Common myeloid progenitor, CD34-positive (primary cell): ENCODE data around the gene LNX1. TPM values are rescaled to one million over a fixed set of nuclear protein-coding genes. Genes with fewer than 3 reads are reported as not detected.

Experiments used
- CTCF ChIA-PET: fragments of 350-600 bp; sonication (Branson Sonifier 250); formaldehyde crosslinking; loops from one replicate; lab custom pipeline; 2021; ENCODE audit warnings: antibody characterized with exemption; lab: Charles Lee
- POLR2A ChIA-PET: fragments of 350-600 bp; sonication (Branson Sonifier 250); formaldehyde crosslinking; loops from one replicate; lab custom pipeline; 2021; ENCODE audit warnings: antibody characterized with exemption; lab: Charles Lee
- DNase-seq, 3 donors: peaks; one replicate each; pipeline versions ENCODE4 v3.0.0 to v3.0.0-alpha.2; 2013
- H3K27ac ChIP-seq, 2 experiments: 1 replicate in 1 of 2; 2 replicates in 1 of 2; pipeline ENCODE4 v1.7.0; 2013; ENCODE audit warnings: inconsistent platforms in 2 of 2, low read length in 2 of 2, mild to moderate bottlenecking in 2 of 2, low read depth in 1 of 2, moderate library complexity in 1 of 2; ENCODE audit not compliant: severe bottlenecking in 2 of 2, insufficient read depth in 1 of 2, poor library complexity in 1 of 2
- H3K27me3 ChIP-seq, 5 experiments: replicated peaks in 2 of 5; 1 replicate in 3 of 5; 2 replicates in 2 of 5; pipeline versions ENCODE4 v1.6.1 to v1.7.0; 2013; ENCODE audit warnings: low read length in 4 of 5, mild to moderate bottlenecking in 2 of 5, moderate library complexity in 2 of 5, inconsistent platforms in 1 of 5; ENCODE audit not compliant: insufficient read depth in 5 of 5, control insufficient read depth in 4 of 5
- H3K36me3 ChIP-seq, 4 experiments: 1 replicate in 2 of 4; 2 replicates in 2 of 4; pipeline versions ENCODE4 v1.6.1 to v1.7.0; 2013; ENCODE audit warnings: low read length in 3 of 4, control low read depth in 1 of 4, mild to moderate bottlenecking in 1 of 4; ENCODE audit not compliant: control insufficient read depth in 4 of 4, insufficient read depth in 4 of 4
- H3K4me1 ChIP-seq, 4 experiments: 1 replicate in 3 of 4; 2 replicates in 1 of 4; pipeline versions ENCODE4 v1.6.1 to v1.7.1; 2013; ENCODE audit warnings: low read length in 3 of 4, mild to moderate bottlenecking in 3 of 4, control low read depth in 1 of 4, inconsistent platforms in 1 of 4, moderate library complexity in 1 of 4; ENCODE audit not compliant: control insufficient read depth in 4 of 4, insufficient read depth in 4 of 4; ENCODE audit errors: control extremely low read depth in 1 of 4
- H3K4me3 ChIP-seq, 7 experiments: 1 replicate in 4 of 7; 2 replicates in 3 of 7; pipeline versions ENCODE4 v1.5.1 to v1.7.0; 2013; ENCODE audit warnings: mild to moderate bottlenecking in 7 of 7, low read length in 6 of 7, moderate library complexity in 6 of 7, inconsistent platforms in 2 of 7, low read depth in 2 of 7, control low read depth in 1 of 7; ENCODE audit not compliant: insufficient read depth in 4 of 7, control insufficient read depth in 1 of 7; ENCODE audit errors: extremely low read depth in 1 of 7
- H3K9me3 ChIP-seq, 5 experiments: 1 replicate in 4 of 5; 2 replicates in 1 of 5; pipeline versions ENCODE4 v1.6.1 to v1.7.1; 2013; ENCODE audit warnings: low read length in 4 of 5, mild to moderate bottlenecking in 2 of 5, inconsistent platforms in 1 of 5, low read depth in 1 of 5, moderate library complexity in 1 of 5; ENCODE audit not compliant: control insufficient read depth in 4 of 5, insufficient read depth in 2 of 5; ENCODE audit errors: control extremely low read depth in 1 of 5
- WGBS: methylation state at CpG from one replicate; pipeline ENCODE4 v1.1.5; 2013; ENCODE audit not compliant: insufficient coverage; 5-methylcytosine and 5-hydroxymethylcytosine counted together
- polyA plus RNA-seq: library from polyadenylated mRNA; unstranded; fragments of 120-200 nt; gene quantifications from one replicate; pipeline ENCODE4 v1.2.1, GENCODE V29; 2013

LNX1 gene
- polyA plus RNA-seq, result 1.6 TPM

DNA sequence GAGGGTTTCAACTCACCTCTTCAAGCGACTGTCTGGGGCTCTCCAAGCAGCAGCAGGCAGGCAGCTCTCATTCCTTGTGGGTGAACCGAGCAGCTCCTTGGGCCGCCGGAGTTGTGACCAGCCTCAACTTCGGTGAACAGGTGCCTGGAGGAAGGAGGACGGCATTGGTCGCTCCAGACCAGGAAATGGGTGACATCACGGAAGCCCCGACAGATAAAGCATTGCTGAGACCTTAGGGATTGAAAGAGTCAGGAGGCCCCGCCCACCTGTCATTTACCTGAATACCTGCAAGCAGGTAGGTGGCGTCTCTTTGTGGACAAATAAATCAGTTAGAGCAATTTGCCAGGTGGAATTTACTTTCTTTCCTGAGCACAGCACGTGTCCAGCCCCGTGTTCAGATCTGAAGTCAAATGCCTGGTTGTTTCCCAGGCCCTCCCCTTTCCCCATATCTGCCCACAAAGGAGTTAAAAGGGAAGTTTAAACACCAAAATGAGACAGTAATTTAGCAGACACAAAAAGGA, at the start of gene LNX1:
TSS of gene LNX1 (minus strand) at position 115 of the 521 bp plus-strand sequence. CDS start 17,484 bp downstream, outside the sequence.
- H3K27ac ChIP-seq, result no peak within 1 kb of the TSS
- whole genome bisulfite sequencing, result 4% methylated on average over 8 of the region's 13 CpGs
- peak within 1 kb of the TSS in 6 of 7 experiments; percentile 23 to 78 (median 57) for H3K4me3 ChIP-seq
- no peaks in the 10 kb centered on the region for H3K36me3 ChIP-seq
- peaks cover 8 to 20% (median 18%) of the 10 kb centered on the region in 4 experiments for H3K4me1 ChIP-seq
- ChIA-PET CTCF (no interaction called here), POLR2A (no interaction called here)
- DNase-seq, result peak; percentile 28 to 77 (median 73)
- no peaks in the 10 kb centered on the region for H3K27me3 ChIP-seq
- no peaks in the 10 kb centered on the region for H3K9me3 ChIP-seq

DNA sequence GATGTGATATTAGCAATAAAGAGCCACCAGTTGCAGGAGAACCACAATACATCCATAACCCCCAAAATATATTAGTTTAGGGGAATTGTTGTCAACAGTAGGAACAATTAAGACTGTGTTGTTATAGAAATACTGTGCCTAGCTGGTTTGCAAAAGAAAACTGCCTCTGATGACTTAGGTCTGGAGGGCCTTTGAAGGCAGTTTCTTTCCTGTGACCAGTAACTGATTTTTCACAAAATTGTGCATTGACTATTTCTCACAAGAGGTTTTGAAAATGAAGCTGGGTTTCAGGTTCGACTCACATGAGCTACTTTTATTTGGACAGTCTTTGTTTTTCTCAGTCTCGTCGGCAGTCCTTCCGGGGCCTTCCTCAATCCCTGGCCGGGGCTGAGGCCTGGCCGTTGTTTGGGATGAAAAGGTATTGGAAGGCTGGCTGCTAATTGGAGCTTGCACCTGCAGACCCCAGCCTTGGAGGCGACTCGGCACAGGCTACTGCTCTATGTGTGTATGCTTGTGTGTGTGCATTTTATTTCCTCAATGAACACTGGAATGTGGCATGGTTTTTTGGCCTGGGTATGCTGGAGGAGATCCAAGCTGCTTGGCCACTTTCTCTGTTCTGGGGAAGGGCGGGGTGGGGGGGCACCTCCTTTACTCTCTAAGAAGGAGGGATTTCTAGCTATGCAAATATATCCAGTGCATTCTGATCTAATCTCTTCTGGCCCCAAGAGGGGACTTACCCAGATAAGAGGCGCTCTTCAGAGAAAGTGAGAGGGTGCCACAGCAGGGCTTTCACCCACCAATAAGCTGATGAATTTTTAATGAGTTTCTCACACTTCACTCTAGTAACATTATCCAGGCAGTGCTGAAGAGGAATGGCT, 49.5 kb upstream of the LNX1 start:
- Histone ChIP-seq H3K36me3 (no peaks in the 10 kb centered on the region), H3K4me3 (no peak overlapping the region), H3K9me3 (no peaks in the 10 kb centered on the region), H3K27ac (no peak overlapping the region), H3K27me3 (peaks cover 0 to 1% (median 0%) of the 10 kb centered on the region in 5 experiments), H3K4me1 (no peaks in the 10 kb centered on the region)
- WGBS, result 89% methylated on average over 7 of the region's 10 CpGs
- no peak for DNase-seq
- POLR2A ChIA-PET, result no interaction called here
- CTCF ChIA-PET, result no interaction called here

DNA sequence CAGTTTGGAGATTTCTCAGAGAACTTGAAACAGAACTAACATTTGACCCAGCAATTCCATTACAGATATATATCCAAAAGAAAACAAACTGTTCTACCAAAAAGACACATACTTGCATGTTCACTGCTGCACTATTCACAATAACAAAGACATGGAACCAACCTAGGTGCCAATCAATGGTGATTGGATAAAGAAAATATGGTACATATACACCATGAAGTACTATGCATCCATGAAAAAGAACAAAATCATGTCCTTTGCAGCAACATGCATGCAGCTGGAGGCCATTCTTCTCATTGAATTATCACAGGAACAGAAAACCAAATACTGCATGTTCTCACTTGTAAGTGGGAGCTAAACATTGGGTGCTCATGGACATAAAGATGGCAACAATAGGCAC, 47.6 kb upstream of the LNX1 start:
- Histone ChIP-seq H3K4me1 (peaks cover 0 to under 1% (median 0%) of the 10 kb centered on the region in 4 experiments), H3K27me3 (peaks cover 0 to 3% (median 0%) of the 10 kb centered on the region in 5 experiments), H3K27ac (no peak overlapping the region), H3K36me3 (no peaks in the 10 kb centered on the region), H3K9me3 (no peaks in the 10 kb centered on the region), H3K4me3 (no peak overlapping the region)
- no peak for DNase-seq
- ChIA-PET POLR2A (no interaction called here), CTCF (no interaction called here)

DNA sequence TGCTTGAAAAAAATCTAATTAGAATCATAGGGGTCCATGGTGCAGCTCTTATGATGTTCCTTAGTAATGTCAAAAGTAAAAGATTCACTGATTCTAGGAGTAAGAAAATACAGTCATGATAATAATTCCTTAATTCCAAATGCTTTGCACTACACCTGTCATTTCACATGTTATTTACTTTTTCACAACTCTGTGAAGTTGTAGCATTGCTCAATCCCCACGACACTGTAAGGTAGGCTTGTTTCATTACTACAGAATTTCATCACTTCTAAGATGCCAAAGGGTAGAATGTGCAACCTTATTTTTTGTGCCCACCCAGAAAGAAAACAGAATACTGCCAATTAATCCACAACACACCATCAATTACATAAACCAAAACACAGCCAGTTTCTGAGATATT, 46.1 kb upstream of the LNX1 start:
- CTCF ChIA-PET, result no interaction called here
- no peaks in the 10 kb centered on the region for H3K9me3 ChIP-seq
- POLR2A ChIA-PET, result no interaction called here
- H3K4me1 ChIP-seq, result peaks cover 0 to 6% (median 2%) of the 10 kb centered on the region in 4 experiments
- no peaks in the 10 kb centered on the region for H3K36me3 ChIP-seq
- no peak for DNase-seq
- no peak overlapping the region for H3K27ac ChIP-seq
- H3K4me3 ChIP-seq, result no peak overlapping the region
- peaks cover 0 to 3% (median 0%) of the 10 kb centered on the region in 5 experiments for H3K27me3 ChIP-seq
- 83% methylated on average over 1 of the region's 1 CpG for WGBS

DNA sequence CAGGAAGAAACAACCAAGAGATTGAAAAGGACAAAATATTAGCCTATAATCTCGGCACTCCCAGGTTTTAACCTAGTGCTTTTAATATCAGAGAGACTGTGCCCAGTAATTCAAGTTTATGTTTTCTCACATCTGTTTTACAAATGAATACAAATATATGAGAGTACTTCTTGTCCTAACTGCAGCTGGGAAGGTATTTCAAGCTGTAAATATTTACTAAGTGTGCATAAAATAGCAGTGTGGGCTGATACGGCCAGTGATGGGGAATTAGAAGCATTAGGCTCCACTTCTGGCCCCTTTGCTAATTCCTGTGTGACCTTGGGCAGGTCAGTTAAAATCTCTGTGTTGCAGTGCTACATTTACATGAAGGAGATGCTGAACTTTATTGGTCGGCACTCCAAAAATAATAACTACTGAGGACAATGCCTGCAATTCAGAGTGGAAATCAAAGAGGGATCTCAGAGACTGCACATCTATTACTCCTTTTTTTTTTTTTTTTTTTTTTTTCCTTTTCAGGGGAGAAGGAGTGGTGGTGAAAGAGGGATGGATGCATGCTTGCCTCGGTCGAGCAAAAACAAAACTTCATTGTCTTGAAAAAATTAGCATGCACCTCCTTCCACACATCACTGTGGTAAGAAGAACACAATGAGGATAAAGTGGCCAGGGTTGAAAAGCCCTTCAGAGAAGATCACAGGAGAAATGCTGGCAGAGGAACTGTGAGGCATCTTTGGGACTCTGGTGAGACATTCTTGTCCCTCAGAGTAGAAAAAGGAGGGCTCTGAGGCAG, 44.6 kb upstream of the LNX1 start:
- 90% methylated on average over 2 of the region's 5 CpGs for WGBS
- DNase-seq, result no peak
- ChIA-PET POLR2A (no interaction called here), CTCF (no interaction called here)
- Histone ChIP-seq H3K4me3 (no peak overlapping the region), H3K9me3 (no peaks in the 10 kb centered on the region), H3K27ac (no peak overlapping the region), H3K4me1 (peaks cover 0 to 6% (median 2%) of the 10 kb centered on the region in 4 experiments), H3K36me3 (no peaks in the 10 kb centered on the region), H3K27me3 (peaks cover 0 to 3% (median 0%) of the 10 kb centered on the region in 5 experiments)

DNA sequence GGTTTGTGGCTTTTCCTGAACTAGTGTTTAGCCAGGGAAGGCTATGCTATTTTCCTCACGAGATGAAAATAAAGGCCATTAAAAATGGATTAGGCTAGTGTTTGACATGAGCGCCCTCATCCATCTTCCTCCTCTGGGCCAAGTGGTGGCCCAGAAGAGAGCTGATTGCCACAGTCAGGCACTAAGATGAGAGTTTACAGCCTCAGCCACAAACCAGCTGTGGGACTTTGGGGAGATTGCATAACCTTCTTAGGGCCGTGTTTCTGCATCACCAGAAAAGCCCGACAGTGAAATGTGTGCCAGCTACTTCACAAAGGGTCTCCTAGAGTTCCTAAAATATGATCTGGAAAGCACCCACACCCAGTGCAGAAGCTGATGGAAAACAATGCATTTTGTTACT, 42.3 kb upstream of the LNX1 start:
- Histone ChIP-seq H3K27ac (no peak overlapping the region), H3K9me3 (no peaks in the 10 kb centered on the region), H3K27me3 (peaks cover 0 to 3% (median 0%) of the 10 kb centered on the region in 5 experiments), H3K4me1 (peaks cover 0 to 6% (median 2%) of the 10 kb centered on the region in 4 experiments), H3K4me3 (no peak overlapping the region), H3K36me3 (no peaks in the 10 kb centered on the region)
- ChIA-PET CTCF (interaction anchor here (0.8 kb wide), 1 partner anchor 118 kb away, joined by 3 read pairs; no protein-coding TSS in a partner anchor), POLR2A (no interaction called here)
- DNase-seq, result peak in 2 of 3 donors; percentile 45 to 46
- WGBS, result 32% methylated on average over 3 of the region's 4 CpGs
